SK-N-SH treated with all-trans-retinoic acid at 6 μM for 48 hours (cell line): ENCODE results near the gene PGAP2.

Source experiments
- ATAC-seq: fragments of 200-7000 bp; cut with Tn5 transposase; 3 replicates; pipeline ENCODE4 v1.9.1; 2020; ENCODE audit warnings: mild to moderate bottlenecking, moderate library complexity
- ARNTL ChIP-seq: fragments of 450-650 bp; formaldehyde crosslinking; IDR thresholded peaks from 2 replicates; pipeline ENCODE4 v1.5.0; 2020; ENCODE audit warnings: low read depth, mild to moderate bottlenecking, moderate library complexity, borderline replicate concordance
- BACH2 ChIP-seq: fragments of 250-450 bp; sonication (Bioruptor Pico); IDR thresholded peaks from 2 replicates; pipeline ENCODE4 v1.9.0; 2021; ENCODE audit warnings: mild to moderate bottlenecking, borderline replicate concordance
- CSDC2 ChIP-seq: fragments of 250-450 bp; sonication (Bioruptor Pico); IDR thresholded peaks from 2 replicates; pipeline ENCODE4 v1.5.0; 2020; ENCODE audit warnings: mild to moderate bottlenecking, moderate library complexity
- ESRRG ChIP-seq: fragments of 250-450 bp; sonication (Bioruptor Pico); IDR thresholded peaks from 2 replicates; pipeline ENCODE4 v1.6.1; 2021; ENCODE audit warnings: mild to moderate bottlenecking
- GLIS3 ChIP-seq: fragments of 250-450 bp; sonication (Bioruptor Pico); IDR thresholded peaks from 2 replicates; pipeline ENCODE4 v1.5.0; 2020; ENCODE audit warnings: mild to moderate bottlenecking, moderate library complexity
- ISL1 ChIP-seq: fragments of 250-450 bp; sonication (Bioruptor Pico); IDR thresholded peaks from 2 replicates; pipeline ENCODE4 v2.1.2; 2022; ENCODE audit warnings: mild to moderate bottlenecking, moderate library complexity
- OSR1 ChIP-seq: fragments of 250-450 bp; sonication (Bioruptor Pico); IDR thresholded peaks from 2 replicates; pipeline ENCODE4 v1.8.0; 2022; ENCODE audit warnings: moderate library complexity, mild to moderate bottlenecking, inconsistent platforms
- RARB ChIP-seq: fragments of 250-450 bp; sonication (Bioruptor Pico); IDR thresholded peaks from 2 replicates; pipeline ENCODE4 v1.8.0; 2021; ENCODE audit warnings: mild to moderate bottlenecking, moderate library complexity
- SNAI2 ChIP-seq: fragments of 250-450 bp; sonication (Bioruptor Pico); IDR thresholded peaks from 2 replicates; pipeline ENCODE4 v1.5.0; 2020; ENCODE audit warnings: mild to moderate bottlenecking, moderate library complexity
- TCF4 ChIP-seq: fragments of 250-450 bp; sonication (Bioruptor Pico); IDR thresholded peaks from 2 replicates; pipeline ENCODE4 v1.8.0; 2021; ENCODE audit warnings: mild to moderate bottlenecking, moderate library complexity, borderline replicate concordance
- TOX ChIP-seq: fragments of 250-450 bp; sonication (Bioruptor Pico); IDR thresholded peaks from 2 replicates; pipeline ENCODE4 v1.8.0; 2021; ENCODE audit warnings: mild to moderate bottlenecking, moderate library complexity, borderline replicate concordance
- ZFP3 ChIP-seq: fragments of 250-450 bp; sonication (Bioruptor Pico); IDR thresholded peaks from 2 replicates; pipeline ENCODE4 v1.5.0; 2020; ENCODE audit warnings: mild to moderate bottlenecking, moderate library complexity
- ZFP30 ChIP-seq: fragments of 450-650 bp; formaldehyde crosslinking; IDR thresholded peaks from 2 replicates; pipeline ENCODE4 v1.5.0; 2022; ENCODE audit warnings: mild to moderate bottlenecking, moderate library complexity
- ZNF565 ChIP-seq: fragments of 450-650 bp; formaldehyde crosslinking; conservative IDR thresholded peaks from 2 replicates; pipeline ENCODE4 v1.5.0; 2020; ENCODE audit warnings: low read depth, mild to moderate bottlenecking, moderate library complexity
- ZNF70 ChIP-seq: fragments of 450-650 bp; formaldehyde crosslinking; IDR thresholded peaks from 2 replicates; pipeline ENCODE4 v1.5.0; 2020; ENCODE audit warnings: mild to moderate bottlenecking, moderate library complexity
- ZNF8 ChIP-seq: fragments of 450-650 bp; formaldehyde crosslinking; IDR thresholded peaks from 2 replicates; pipeline ENCODE4 v1.5.0; 2020; ENCODE audit warnings: mild to moderate bottlenecking, moderate library complexity
- TF ChIP-seq, protein P1 (sequence below): fragments of 250-450 bp; sonication (Bioruptor Pico); IDR thresholded peaks from 2 replicates; pipeline ENCODE4 v1.8.0; 2020; ENCODE audit warnings: mild to moderate bottlenecking, moderate library complexity, borderline replicate concordance
- TF ChIP-seq, protein P2 (sequence below): fragments of 250-450 bp; sonication (Bioruptor Pico); IDR thresholded peaks from 2 replicates; pipeline ENCODE4 v1.8.0; 2021; ENCODE audit warnings: low read depth, mild to moderate bottlenecking, moderate library complexity, borderline replicate concordance
- TF ChIP-seq, protein P3 (sequence below): fragments of 250-450 bp; sonication (Bioruptor Pico); IDR thresholded peaks from 2 replicates; pipeline ENCODE4 v1.5.1; 2020; ENCODE audit warnings: low read depth, mild to moderate bottlenecking, moderate library complexity
- TF ChIP-seq, protein P4 (sequence below): fragments of 250-450 bp; sonication (Bioruptor Pico); IDR thresholded peaks from 2 replicates; pipeline ENCODE4 v1.5.1; 2021; ENCODE audit warnings: mild to moderate bottlenecking, moderate library complexity

The PGAP2 gene

DNA sequence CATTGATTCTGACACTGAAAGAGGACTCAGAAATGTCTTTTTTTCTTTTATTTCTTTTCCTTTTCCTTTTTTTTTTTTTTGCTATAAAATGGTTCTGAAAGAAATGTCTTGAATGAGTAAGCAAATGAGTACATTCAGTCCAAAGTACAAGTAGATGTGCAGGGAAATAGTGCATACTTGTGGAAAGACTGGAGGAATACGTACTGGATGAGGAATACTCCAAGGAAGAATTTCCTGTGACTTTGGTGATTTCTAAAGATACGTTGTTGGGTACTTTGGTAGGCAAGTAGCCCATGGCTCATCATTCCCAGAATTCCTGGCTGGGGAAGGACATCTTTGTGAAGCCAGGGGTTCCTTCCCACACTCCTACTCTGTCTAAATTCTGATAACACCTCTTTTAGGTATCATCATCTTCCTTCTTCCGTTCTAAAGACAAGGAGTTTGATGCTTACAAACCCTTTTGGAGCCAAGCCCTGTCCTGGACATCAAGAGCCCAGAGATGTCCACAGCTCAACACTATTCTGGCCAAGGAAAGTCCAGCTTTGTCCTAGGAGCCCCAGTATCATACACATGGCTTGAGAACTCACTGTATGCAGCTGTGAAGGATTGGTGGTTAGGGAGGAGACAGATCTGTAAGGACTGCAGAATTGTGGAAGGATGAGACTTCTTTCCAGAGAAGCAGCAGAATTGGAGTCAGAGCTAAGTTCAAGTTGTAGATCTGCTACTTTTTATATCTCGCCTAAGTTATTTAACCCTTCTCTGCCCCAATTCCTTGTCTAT, 6.2 kb upstream of the PGAP2 start (continued):
- TF ChIP-seq, protein P1, sequence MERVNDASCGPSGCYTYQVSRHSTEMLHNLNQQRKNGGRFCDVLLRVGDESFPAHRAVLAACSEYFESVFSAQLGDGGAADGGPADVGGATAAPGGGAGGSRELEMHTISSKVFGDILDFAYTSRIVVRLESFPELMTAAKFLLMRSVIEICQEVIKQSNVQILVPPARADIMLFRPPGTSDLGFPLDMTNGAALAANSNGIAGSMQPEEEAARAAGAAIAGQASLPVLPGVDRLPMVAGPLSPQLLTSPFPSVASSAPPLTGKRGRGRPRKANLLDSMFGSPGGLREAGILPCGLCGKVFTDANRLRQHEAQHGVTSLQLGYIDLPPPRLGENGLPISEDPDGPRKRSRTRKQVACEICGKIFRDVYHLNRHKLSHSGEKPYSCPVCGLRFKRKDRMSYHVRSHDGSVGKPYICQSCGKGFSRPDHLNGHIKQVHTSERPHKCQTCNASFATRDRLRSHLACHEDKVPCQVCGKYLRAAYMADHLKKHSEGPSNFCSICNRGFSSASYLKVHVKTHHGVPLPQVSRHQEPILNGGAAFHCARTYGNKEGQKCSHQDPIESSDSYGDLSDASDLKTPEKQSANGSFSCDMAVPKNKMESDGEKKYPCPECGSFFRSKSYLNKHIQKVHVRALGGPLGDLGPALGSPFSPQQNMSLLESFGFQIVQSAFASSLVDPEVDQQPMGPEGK (CRISPR knock-in tag) = no peak
- TF ChIP-seq, protein P2, sequence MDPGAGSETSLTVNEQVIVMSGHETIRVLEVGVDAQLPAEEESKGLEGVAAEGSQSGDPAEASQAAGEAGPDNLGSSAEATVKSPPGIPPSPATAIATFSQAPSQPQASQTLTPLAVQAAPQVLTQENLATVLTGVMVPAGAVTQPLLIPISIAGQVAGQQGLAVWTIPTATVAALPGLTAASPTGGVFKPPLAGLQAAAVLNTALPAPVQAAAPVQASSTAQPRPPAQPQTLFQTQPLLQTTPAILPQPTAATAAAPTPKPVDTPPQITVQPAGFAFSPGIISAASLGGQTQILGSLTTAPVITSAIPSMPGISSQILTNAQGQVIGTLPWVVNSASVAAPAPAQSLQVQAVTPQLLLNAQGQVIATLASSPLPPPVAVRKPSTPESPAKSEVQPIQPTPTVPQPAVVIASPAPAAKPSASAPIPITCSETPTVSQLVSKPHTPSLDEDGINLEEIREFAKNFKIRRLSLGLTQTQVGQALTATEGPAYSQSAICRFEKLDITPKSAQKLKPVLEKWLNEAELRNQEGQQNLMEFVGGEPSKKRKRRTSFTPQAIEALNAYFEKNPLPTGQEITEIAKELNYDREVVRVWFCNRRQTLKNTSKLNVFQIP (CRISPR knock-in tag) = no peak
- TF ChIP-seq GLIS3 (CRISPR knock-in tag) = no peak
- TF ChIP-seq ESRRG (CRISPR knock-in tag) = no peak
- no peak for TF ChIP-seq TCF4 (CRISPR knock-in tag)
- TF ChIP-seq ISL1 (CRISPR knock-in tag) = no peak
- no peak for TF ChIP-seq ZFP3 (CRISPR knock-in tag)
- no peak for TF ChIP-seq RARB (CRISPR knock-in tag)
- TF ChIP-seq, all 23 proteins: peak for 0

DNA sequence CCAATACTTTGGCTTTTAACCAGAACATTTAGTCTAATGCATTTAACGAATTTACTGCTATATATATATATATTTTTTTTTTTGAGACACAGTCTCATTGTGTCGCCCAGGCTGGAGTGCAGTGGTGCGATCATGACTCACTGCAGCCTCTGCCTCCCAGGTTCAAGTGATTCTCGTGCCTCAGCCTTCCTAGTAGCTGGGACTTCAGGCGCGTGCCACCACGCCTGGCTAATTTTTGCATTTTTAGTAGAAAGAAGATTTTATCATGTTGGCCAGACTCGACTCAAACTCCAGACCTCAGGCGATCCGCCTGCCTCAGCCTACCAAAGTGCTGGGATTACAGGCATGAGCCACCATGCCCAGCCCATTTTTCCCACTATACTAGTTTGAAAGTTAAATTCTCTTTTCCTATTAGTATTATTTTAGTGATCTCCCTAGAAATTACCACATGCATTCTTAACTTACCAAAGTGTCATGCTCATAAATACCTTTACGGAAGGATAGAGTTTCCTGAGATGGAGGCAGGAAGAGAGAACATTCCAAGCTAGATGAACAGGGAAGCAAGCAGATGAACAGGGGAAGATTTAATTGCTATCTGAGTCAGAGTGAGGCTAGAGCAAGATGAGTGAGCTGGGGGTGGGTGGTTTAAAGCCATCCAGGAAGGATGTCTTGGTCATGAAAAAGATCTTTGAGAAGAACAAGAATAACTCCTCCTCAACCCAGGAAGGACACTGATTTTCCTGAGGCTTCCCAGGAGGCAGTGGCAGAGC, 4.4 kb upstream of the PGAP2 start:
- TF ChIP-seq SNAI2 (CRISPR knock-in tag) (no peak), ESRRG (CRISPR knock-in tag) (no peak), ZNF70 (CRISPR knock-in tag) (no peak), OSR1 (CRISPR knock-in tag) (no peak), ZFP30 (no peak), CSDC2 (CRISPR knock-in tag) (no peak), RARB (CRISPR knock-in tag) (no peak), TCF4 (CRISPR knock-in tag) (no peak), ARNTL (CRISPR knock-in tag) (no peak), ZNF8 (CRISPR knock-in tag) (no peak), TOX (CRISPR knock-in tag) (no peak)
- TF ChIP-seq, protein P3, sequence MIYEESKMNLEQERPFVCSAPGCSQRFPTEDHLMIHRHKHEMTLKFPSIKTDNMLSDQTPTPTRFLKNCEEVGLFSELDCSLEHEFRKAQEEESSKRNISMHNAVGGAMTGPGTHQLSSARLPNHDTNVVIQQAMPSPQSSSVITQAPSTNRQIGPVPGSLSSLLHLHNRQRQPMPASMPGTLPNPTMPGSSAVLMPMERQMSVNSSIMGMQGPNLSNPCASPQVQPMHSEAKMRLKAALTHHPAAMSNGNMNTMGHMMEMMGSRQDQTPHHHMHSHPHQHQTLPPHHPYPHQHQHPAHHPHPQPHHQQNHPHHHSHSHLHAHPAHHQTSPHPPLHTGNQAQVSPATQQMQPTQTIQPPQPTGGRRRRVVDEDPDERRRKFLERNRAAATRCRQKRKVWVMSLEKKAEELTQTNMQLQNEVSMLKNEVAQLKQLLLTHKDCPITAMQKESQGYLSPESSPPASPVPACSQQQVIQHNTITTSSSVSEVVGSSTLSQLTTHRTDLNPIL (CRISPR knock-in tag) = no peak
- TF ChIP-seq, protein P4, sequence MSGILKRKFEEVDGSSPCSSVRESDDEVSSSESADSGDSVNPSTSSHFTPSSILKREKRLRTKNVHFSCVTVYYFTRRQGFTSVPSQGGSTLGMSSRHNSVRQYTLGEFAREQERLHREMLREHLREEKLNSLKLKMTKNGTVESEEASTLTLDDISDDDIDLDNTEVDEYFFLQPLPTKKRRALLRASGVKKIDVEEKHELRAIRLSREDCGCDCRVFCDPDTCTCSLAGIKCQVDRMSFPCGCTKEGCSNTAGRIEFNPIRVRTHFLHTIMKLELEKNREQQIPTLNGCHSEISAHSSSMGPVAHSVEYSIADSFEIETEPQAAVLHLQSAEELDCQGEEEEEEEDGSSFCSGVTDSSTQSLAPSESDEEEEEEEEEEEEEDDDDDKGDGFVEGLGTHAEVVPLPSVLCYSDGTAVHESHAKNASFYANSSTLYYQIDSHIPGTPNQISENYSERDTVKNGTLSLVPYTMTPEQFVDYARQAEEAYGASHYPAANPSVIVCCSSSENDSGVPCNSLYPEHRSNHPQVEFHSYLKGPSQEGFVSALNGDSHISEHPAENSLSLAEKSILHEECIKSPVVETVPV (CRISPR knock-in tag) = no peak
- TF ChIP-seq, all 23 proteins: peak for 0
- peak; percentile 9; the same call in 1 of the 3 replicates for ATAC-seq

DNA sequence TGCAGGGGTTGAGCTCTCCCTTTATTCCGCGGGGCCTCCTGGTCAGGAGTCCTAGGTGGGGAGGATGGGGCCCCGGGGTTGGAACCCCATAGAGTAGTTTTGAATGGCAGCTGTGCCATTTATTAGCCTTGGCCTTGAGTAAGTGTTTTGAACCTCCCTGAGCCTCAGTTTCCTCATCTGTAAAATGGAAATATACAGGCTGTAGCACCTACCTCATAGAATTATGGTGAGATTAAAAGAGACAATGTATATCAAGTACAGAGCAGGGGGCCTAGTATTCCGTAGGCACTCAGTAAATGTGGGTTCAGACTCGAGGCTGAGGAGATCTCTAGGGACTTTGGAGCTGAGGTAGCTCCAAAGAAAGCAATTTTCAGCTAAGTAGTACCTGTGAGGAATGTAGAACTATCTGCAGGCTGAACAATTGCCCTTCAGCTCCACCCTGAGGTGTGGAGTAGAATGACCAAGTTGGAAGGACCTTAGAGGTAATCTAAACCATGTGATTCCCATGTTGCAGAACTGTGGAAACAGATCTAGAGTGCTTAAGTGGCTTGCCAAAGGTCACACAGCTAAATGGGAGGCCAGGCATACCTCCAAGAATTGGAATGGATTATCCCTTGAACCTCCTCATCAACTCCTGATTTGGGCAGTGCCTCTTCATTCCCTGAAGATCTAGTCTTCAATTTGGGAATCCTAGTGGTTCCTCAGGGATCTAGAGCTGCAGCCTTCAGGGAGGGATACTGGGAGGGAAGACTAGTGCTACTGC, 682 bp downstream of the PGAP2 start:
- peak; percentile 84 for ATAC-seq
- TF ChIP-seq, protein P1 (CRISPR knock-in tag) = no peak
- TF ChIP-seq, protein P2 (CRISPR knock-in tag) = no peak
- TF ChIP-seq SNAI2 (CRISPR knock-in tag) = no peak
- no peak for TF ChIP-seq ZFP3 (CRISPR knock-in tag)
- TF ChIP-seq ISL1 (CRISPR knock-in tag) = no peak
- no peak for TF ChIP-seq ARNTL (CRISPR knock-in tag)
- TF ChIP-seq ZNF8 (CRISPR knock-in tag) = no peak
- TF ChIP-seq ZFP30 = no peak
- no peak for TF ChIP-seq RARB (CRISPR knock-in tag)
- no peak for TF ChIP-seq GLIS3 (CRISPR knock-in tag)
- TF ChIP-seq ZNF565 = no peak
- TF ChIP-seq OSR1 (CRISPR knock-in tag) = no peak
- TF ChIP-seq, protein P4 (CRISPR knock-in tag) = no peak
- no peak for TF ChIP-seq ZNF70 (CRISPR knock-in tag)
- no peak for TF ChIP-seq BACH2 (CRISPR knock-in tag)
- no peak for TF ChIP-seq TCF4 (CRISPR knock-in tag)
- no peak for TF ChIP-seq ESRRG (CRISPR knock-in tag)
- no peak for TF ChIP-seq CSDC2 (CRISPR knock-in tag)
